Amygdala (tissue), 56 donors: ENCODE measurements around the gene DPH3.
A peak's percentile ranks its signal among the peaks of the same experiment; 100 is the strongest.

ENCODE experiments used
- DNase-seq, 56 donors: peaks; one replicate each; lab custom pipeline; 2025; lab: John Stamatoyannopoulos, UW

The DPH3 gene

GRCh38 chr3:16239086-16239770, 25.5 kb downstream of the DPH3 start:
- DNase-seq: peak in 1 of 56 donors; percentile 7

- DNase-seq: no peak
These were observed 27.8 kb downstream of the DPH3 start for GRCh38 chr3:16236856-16237393.

GRCh38 chr3:16236030-16236639, 28.6 kb downstream of the DPH3 start:
- no peak for DNase-seq

GRCh38 chr3:16234281-16234680, 30.5 kb downstream of the DPH3 start:
- DNase-seq: no peak

GRCh38 chr3:16233806-16234205, 30.9 kb downstream of the DPH3 start:
- DNase-seq: no peak

- DNase-seq: no peak
These were observed 32.8 kb downstream of the DPH3 start for GRCh38 chr3:16231983-16232382.

GRCh38 chr3:16229681-16230080, 35.1 kb downstream of the DPH3 start:
- DNase-seq: no peak

- no peak for DNase-seq
These were observed 37.2 kb downstream of the DPH3 start for GRCh38 chr3:16227566-16227965.

GRCh38 chr3:16224325-16224724, 40.4 kb downstream of the DPH3 start:
- DNase-seq: no peak

- no peak for DNase-seq
These were observed 42.2 kb downstream of the DPH3 start for GRCh38 chr3:16222547-16222946.

- DNase-seq: no peak
These were observed 42.8 kb downstream of the DPH3 start for GRCh38 chr3:16221990-16222389.

- no peak for DNase-seq
These were observed 45.0 kb downstream of the DPH3 start for GRCh38 chr3:16219777-16220176.

GRCh38 chr3:16216373-16216935, 48.3 kb downstream of the DPH3 start:
- no peak for DNase-seq

GRCh38 chr3:16214366-16214765, 50.4 kb downstream of the DPH3 start:
- no peak for DNase-seq

- no peak for DNase-seq
These were observed 53.4 kb downstream of the DPH3 start for GRCh38 chr3:16211176-16211904.
